IMR-90 (cell line): ENCODE measurements around the gene KCNQ5. TPM values are rescaled to one million over a fixed set of nuclear protein-coding genes. Genes with fewer than 3 reads are reported as not detected.

ENCODE experiments used
- ATAC-seq: fragments of 200-7000 bp; cut with Tn5 transposase; 2 replicates; pipeline ENCODE4 v1.9.1; 2020; ENCODE audit warnings: low read depth, mild to moderate bottlenecking, moderate library complexity
- BruUV-seq: library from RNA; stranded (reverse); fragments of 400-500 nt; replicated peaks from 2 replicates; lab custom pipeline; 2021; lab: Mats Ljungman, UMichigan
- CTCF ChIA-PET: fragments of 300-600 bp; formaldehyde crosslinking; extraction: SDS; loops from one replicate; lab custom pipeline; 2021; ENCODE audit warnings: antibody characterized with exemption; lab: Yijun Ruan, JAX
- POLR2A ChIA-PET: fragments of 300-600 bp; sonication (Branson Sonifier 250); formaldehyde crosslinking; loops from one replicate; lab custom pipeline; 2022; ENCODE audit warnings: antibody characterized with exemption; ENCODE audit not compliant: unreplicated experiment; lab: Charles Lee
- DNase-seq: peaks from one replicate; pipeline ENCODE4 v3.0.0; 2013
- H2AFZ ChIP-seq: replicated peaks from 2 replicates; pipeline ENCODE3; 2013; ENCODE audit warnings: low read length, mild to moderate bottlenecking; ENCODE audit not compliant: poor library complexity
- H2AK5ac ChIP-seq: 2 replicates; pipeline ENCODE4 v1.6.1; 2013; ENCODE audit warnings: low read depth, low read length, inconsistent platforms
- H2AK9ac ChIP-seq: replicated peaks from 2 replicates; pipeline ENCODE3; 2013; ENCODE audit warnings: mild to moderate bottlenecking, low read depth, low read length, moderate library complexity; ENCODE audit not compliant: poor library complexity
- H2BK120ac ChIP-seq: 2 replicates; pipeline ENCODE4 v1.6.1; 2013; ENCODE audit warnings: low read depth, low read length, inconsistent platforms
- H2BK15ac ChIP-seq: 3 replicates; pipeline ENCODE4 v1.6.1; 2013; ENCODE audit warnings: low read depth, low read length, inconsistent platforms
- H2BK20ac ChIP-seq: 2 replicates; pipeline ENCODE4 v1.6.1; 2013; ENCODE audit warnings: low read depth, mild to moderate bottlenecking, inconsistent platforms, low read length, moderate library complexity
- H2BK5ac ChIP-seq: 2 replicates; pipeline ENCODE4 v1.6.1; 2013; ENCODE audit warnings: mild to moderate bottlenecking, low read depth, low read length, inconsistent platforms; ENCODE audit not compliant: poor library complexity, severe bottlenecking
- H3K14ac ChIP-seq: replicated peaks from 2 replicates; pipeline ENCODE4 v1.6.1; 2013; ENCODE audit warnings: low read depth, low read length, inconsistent platforms
- H3K18ac ChIP-seq: 2 replicates; pipeline ENCODE4 v1.6.1; 2013; ENCODE audit warnings: low read depth, low read length, control low read depth
- H3K23ac ChIP-seq: 2 replicates; pipeline ENCODE4 v1.6.1; 2013; ENCODE audit warnings: low read depth, low read length, inconsistent platforms
- H3K27ac ChIP-seq: 2 replicates; pipeline ENCODE4 v1.5.1; 2013; ENCODE audit warnings: mild to moderate bottlenecking, control low read depth, low read length; ENCODE audit not compliant: insufficient read depth
- H3K27me3 ChIP-seq: 2 replicates; pipeline ENCODE4 v1.6.1; 2013; ENCODE audit warnings: low read length; ENCODE audit not compliant: control insufficient read depth, insufficient read depth
- H3K36me3 ChIP-seq: 2 replicates; pipeline ENCODE4 v1.6.1; 2013; ENCODE audit warnings: low read length, mixed read lengths; ENCODE audit not compliant: control insufficient read depth, insufficient read depth
- H3K4ac ChIP-seq: 2 replicates; pipeline ENCODE4 v1.6.1; 2013; ENCODE audit warnings: low read depth, low read length, inconsistent platforms
- H3K4me1 ChIP-seq: 2 replicates; pipeline ENCODE4 v1.6.1; 2013; ENCODE audit warnings: low read length, mixed read lengths; ENCODE audit not compliant: control insufficient read depth, insufficient read depth
- H3K4me2 ChIP-seq: 2 replicates; pipeline ENCODE4 v1.6.1; 2013; ENCODE audit warnings: low read depth, mild to moderate bottlenecking, control low read depth, low read length, moderate library complexity
- H3K4me3 ChIP-seq: 2 replicates; pipeline ENCODE4 v1.5.1; 2013; ENCODE audit warnings: low read depth, mild to moderate bottlenecking, control low read depth, low read length, moderate library complexity; ENCODE audit not compliant: insufficient read depth
- H3K56ac ChIP-seq: 2 replicates; pipeline ENCODE4 v1.6.1; 2013; ENCODE audit warnings: low read length, inconsistent platforms; ENCODE audit not compliant: insufficient read depth; ENCODE audit errors: extremely low read depth
- H3K79me1 ChIP-seq, 2 experiments: 2 replicates each; pipeline ENCODE4 v1.6.1; 2013; ENCODE audit warnings: low read length in 2 of 2, inconsistent platforms in 1 of 2, low read depth in 1 of 2
- H3K9ac ChIP-seq: 2 replicates; pipeline ENCODE4 v1.6.1; 2013; ENCODE audit warnings: low read depth, low read length, control low read depth
- H3K9me1 ChIP-seq: 2 replicates; pipeline ENCODE4 v1.6.1; 2013; ENCODE audit warnings: low read length, inconsistent platforms; ENCODE audit not compliant: insufficient read depth
- H3K9me3 ChIP-seq: 2 replicates; pipeline ENCODE4 v1.6.1; 2013; ENCODE audit warnings: low read length; ENCODE audit not compliant: control insufficient read depth, insufficient read depth
- H4K20me1 ChIP-seq: 2 replicates; pipeline ENCODE4 v1.6.1; 2013; ENCODE audit warnings: low read length, inconsistent platforms; ENCODE audit not compliant: insufficient read depth
- H4K5ac ChIP-seq: 2 replicates; pipeline ENCODE4 v1.6.1; 2013; ENCODE audit warnings: mild to moderate bottlenecking, low read depth, low read length, control low read depth
- H4K8ac ChIP-seq, 2 experiments: 2 replicates each; pipeline ENCODE4 v1.6.1; 2013; ENCODE audit warnings: low read depth in 2 of 2, low read length in 2 of 2, control low read depth in 1 of 2, inconsistent platforms in 1 of 2
- H4K91ac ChIP-seq: 2 replicates; pipeline ENCODE4 v1.6.1; 2013; ENCODE audit warnings: low read depth, low read length, inconsistent platforms; ENCODE audit not compliant: insufficient read depth
- BHLHE40 ChIP-seq: fragments of 150-350 bp; IDR thresholded peaks from 2 replicates; pipeline ENCODE4 v1.6.1; 2016; ENCODE audit warnings: mild to moderate bottlenecking, low read depth, low read length
- CEBPB ChIP-seq: IDR thresholded peaks from 2 replicates; pipeline ENCODE4 v1.6.1; 2012; ENCODE audit warnings: low read depth, low read length, improper control_type of control experiment
- CHD1 ChIP-seq: IDR thresholded peaks from 2 replicates; pipeline ENCODE4 v1.6.1; 2012; ENCODE audit warnings: low read depth, low read length, improper control_type of control experiment
- ELK1 ChIP-seq: fragments of 150-350 bp; IDR thresholded peaks from 2 replicates; pipeline ENCODE4 v1.6.1; 2016; ENCODE audit warnings: low read depth, mild to moderate bottlenecking, low read length, moderate library complexity, borderline replicate concordance
- FOS ChIP-seq: fragments of 150-350 bp; IDR thresholded peaks from 2 replicates; pipeline ENCODE4 v1.6.1; 2016; ENCODE audit warnings: low read depth, low read length
- MAFK ChIP-seq: IDR thresholded peaks from 2 replicates; pipeline ENCODE4 v1.6.1; 2012; ENCODE audit warnings: low read depth, low read length, improper control_type of control experiment
- MAZ ChIP-seq: IDR thresholded peaks from 2 replicates; pipeline ENCODE4 v1.6.1; 2012; ENCODE audit warnings: low read depth, mild to moderate bottlenecking, low read length, improper control_type of control experiment, moderate library complexity, borderline replicate concordance
- MXI1 ChIP-seq: IDR thresholded peaks from 2 replicates; pipeline ENCODE4 v1.6.1; 2012; ENCODE audit warnings: low read depth, mild to moderate bottlenecking, low read length, moderate library complexity, borderline replicate concordance
- NFE2L2 ChIP-seq: fragments of 150-350 bp; IDR thresholded peaks from 2 replicates; pipeline ENCODE4 v1.6.1; 2016; ENCODE audit warnings: low read depth, mild to moderate bottlenecking, low read length
- POLR2A ChIP-seq: IDR thresholded peaks from 2 replicates; pipeline ENCODE4 v1.6.1; 2012; ENCODE audit warnings: mild to moderate bottlenecking, low read depth, low read length
- RAD21 ChIP-seq: IDR thresholded peaks from 2 replicates; pipeline ENCODE4 v1.6.1; 2012; ENCODE audit warnings: low read length, improper control_type of control experiment
- RCOR1 ChIP-seq: IDR thresholded peaks from 2 replicates; pipeline ENCODE4 v1.6.1; 2012; ENCODE audit warnings: mild to moderate bottlenecking, low read length, improper control_type of control experiment; ENCODE audit not compliant: insufficient replicate concordance
- RFX5 ChIP-seq: IDR thresholded peaks from 2 replicates; pipeline ENCODE4 v1.8.0; 2012; ENCODE audit warnings: low read depth, mild to moderate bottlenecking, low read length, moderate library complexity
- SMC3 ChIP-seq: fragments of 150-350 bp; IDR thresholded peaks from 2 replicates; pipeline ENCODE4 v1.6.1; 2016; ENCODE audit warnings: low read depth, mild to moderate bottlenecking, antibody characterized with exemption, low read length, moderate library complexity
- USF2 ChIP-seq: fragments of 150-350 bp; IDR thresholded peaks from 2 replicates; pipeline ENCODE4 v1.6.1; 2017; ENCODE audit warnings: mild to moderate bottlenecking, antibody characterized with exemption, low read length, low read depth
- WGBS, 2 experiments: methylation state at CpG; one replicate each; pipeline versions ENCODE4 v1.1.5 to v1.1.7; 2013; ENCODE audit warnings: missing lambda C conversion rate in 2 of 2; ENCODE audit not compliant: insufficient read length in 1 of 2; ENCODE audit errors: extremely low coverage in 2 of 2; 5-methylcytosine and 5-hydroxymethylcytosine counted together
- dilution Hi-C: fragments of 300-500 bp; cut with HindIII; formaldehyde crosslinking; loops from one replicate; pipeline ENCODE4 v1.14.3; 2018; ENCODE audit warnings: low sequenced_read_pairs; ENCODE audit not compliant: unreplicated experiment
- in situ Hi-C: fragments of 300-500 bp; cut with MboI; formaldehyde crosslinking; loops from 3 replicates; pipeline ENCODE4 v1.14.3; 2019; ENCODE audit warnings: low sequenced_read_pairs, inconsistent platforms, mixed read lengths
- intact Hi-C: fragments of 100-400 bp; cut with micrococcal nuclease; formaldehyde crosslinking; loops from 2 replicates; pipeline ENCODE4 v1.10.0; 2022
- polyA plus RNA-seq, 3 experiments: library from polyadenylated mRNA; depleted of rRNA; stranded (reverse); fragments of >200 nt; gene quantifications; 2 replicates each; pipeline ENCODE4 v1.2.3, GENCODE V29; 2012; ENCODE audit warnings: low replicate concordance in 1 of 3
- total RNA-seq: library from RNA; depleted of rRNA; stranded (reverse); fragments of >200 nt; gene quantifications from 2 replicates; pipeline ENCODE4 v1.2.3, GENCODE V29; 2012
- TF ChIP-seq, protein P1 (sequence below): conservative IDR thresholded peaks from 2 replicates; pipeline ENCODE4 v1.5.1; 2012; ENCODE audit warnings: mild to moderate bottlenecking, low read depth, low read length, improper control_type of control experiment

Gene KCNQ5
- total and polyA plus RNA-seq, 2 of the 4 experiments (the other 2 are of a cell fraction): 0.75 to 1.3 TPM

GRCh38 chr6:73062837-73063236, 441.0 kb downstream of the KCNQ5 start:
- H3K4me2 ChIP-seq: no peak overlapping the region
- POLR2A ChIA-PET: no interaction called here
- WGBS, 2 experiments: no CpG with 5 or more reads among the region's 2 CpGs
- no peak overlapping the region for H3K9ac ChIP-seq
- dilution Hi-C loops (no loop called here), intact Hi-C loops (no loop called here), in situ Hi-C loops (no loop called here)
- no peak overlapping the region for H2AK9ac ChIP-seq
- no peak overlapping the region for H2BK20ac ChIP-seq
- no peaks in the 10 kb centered on the region for H3K36me3 ChIP-seq
- TF ChIP-seq RAD21 (no peak), MAFK (no peak), POLR2A (no peak), ELK1 (no peak), FOS (no peak), CHD1 (no peak), USF2 (no peak), BHLHE40 (no peak), SMC3 (no peak), NFE2L2 (no peak), CEBPB (no peak), MAZ (no peak), MXI1 (no peak), RFX5 (no peak), RCOR1 (no peak)
- TF ChIP-seq, protein P1, sequence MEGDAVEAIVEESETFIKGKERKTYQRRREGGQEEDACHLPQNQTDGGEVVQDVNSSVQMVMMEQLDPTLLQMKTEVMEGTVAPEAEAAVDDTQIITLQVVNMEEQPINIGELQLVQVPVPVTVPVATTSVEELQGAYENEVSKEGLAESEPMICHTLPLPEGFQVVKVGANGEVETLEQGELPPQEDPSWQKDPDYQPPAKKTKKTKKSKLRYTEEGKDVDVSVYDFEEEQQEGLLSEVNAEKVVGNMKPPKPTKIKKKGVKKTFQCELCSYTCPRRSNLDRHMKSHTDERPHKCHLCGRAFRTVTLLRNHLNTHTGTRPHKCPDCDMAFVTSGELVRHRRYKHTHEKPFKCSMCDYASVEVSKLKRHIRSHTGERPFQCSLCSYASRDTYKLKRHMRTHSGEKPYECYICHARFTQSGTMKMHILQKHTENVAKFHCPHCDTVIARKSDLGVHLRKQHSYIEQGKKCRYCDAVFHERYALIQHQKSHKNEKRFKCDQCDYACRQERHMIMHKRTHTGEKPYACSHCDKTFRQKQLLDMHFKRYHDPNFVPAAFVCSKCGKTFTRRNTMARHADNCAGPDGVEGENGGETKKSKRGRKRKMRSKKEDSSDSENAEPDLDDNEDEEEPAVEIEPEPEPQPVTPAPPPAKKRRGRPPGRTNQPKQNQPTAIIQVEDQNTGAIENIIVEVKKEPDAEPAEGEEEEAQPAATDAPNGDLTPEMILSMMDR: no peak
- H2BK15ac ChIP-seq: no peak overlapping the region
- H4K5ac ChIP-seq: no peak overlapping the region
- no peak overlapping the region for H3K14ac ChIP-seq
- H3K23ac ChIP-seq: no peak overlapping the region
- DNase-seq: no peak
- no peak overlapping the region for H3K4me3 ChIP-seq
- H3K27ac ChIP-seq: no peak overlapping the region
- 0 out of 2 replicates have a peak, but pooled peaks have one; percentile 11 for ATAC-seq
- H2BK5ac ChIP-seq: no peak overlapping the region
- CTCF ChIA-PET: no interaction called here
- H3K79me1 ChIP-seq: no peaks in the 10 kb centered on the region
- no peak overlapping the region for H2BK120ac ChIP-seq
- no peak overlapping the region for H3K4ac ChIP-seq
- no peak overlapping the region for H3K56ac ChIP-seq
- no peaks in the 10 kb centered on the region; the same call in 1 of the 2 replicates for H3K9me1 ChIP-seq
- H3K9me3 ChIP-seq: no peaks in the 10 kb centered on the region
- H2AFZ ChIP-seq: no peak overlapping the region
- H4K8ac ChIP-seq: no peak overlapping the region
- H4K91ac ChIP-seq: no peak overlapping the region
- H4K20me1 ChIP-seq: no peaks in the 10 kb centered on the region
- H2AK5ac ChIP-seq: no peak overlapping the region
- no peaks in the 10 kb centered on the region for H3K4me1 ChIP-seq
- H3K27me3 ChIP-seq: no peaks in the 10 kb centered on the region
- H3K18ac ChIP-seq: no peak overlapping the region
- BruUV-seq: no TSS peak
